ENCODE data around the gene SPNS2.

The SPNS2 gene, protein sequence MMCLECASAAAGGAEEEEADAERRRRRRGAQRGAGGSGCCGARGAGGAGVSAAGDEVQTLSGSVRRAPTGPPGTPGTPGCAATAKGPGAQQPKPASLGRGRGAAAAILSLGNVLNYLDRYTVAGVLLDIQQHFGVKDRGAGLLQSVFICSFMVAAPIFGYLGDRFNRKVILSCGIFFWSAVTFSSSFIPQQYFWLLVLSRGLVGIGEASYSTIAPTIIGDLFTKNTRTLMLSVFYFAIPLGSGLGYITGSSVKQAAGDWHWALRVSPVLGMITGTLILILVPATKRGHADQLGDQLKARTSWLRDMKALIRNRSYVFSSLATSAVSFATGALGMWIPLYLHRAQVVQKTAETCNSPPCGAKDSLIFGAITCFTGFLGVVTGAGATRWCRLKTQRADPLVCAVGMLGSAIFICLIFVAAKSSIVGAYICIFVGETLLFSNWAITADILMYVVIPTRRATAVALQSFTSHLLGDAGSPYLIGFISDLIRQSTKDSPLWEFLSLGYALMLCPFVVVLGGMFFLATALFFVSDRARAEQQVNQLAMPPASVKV

DNA sequence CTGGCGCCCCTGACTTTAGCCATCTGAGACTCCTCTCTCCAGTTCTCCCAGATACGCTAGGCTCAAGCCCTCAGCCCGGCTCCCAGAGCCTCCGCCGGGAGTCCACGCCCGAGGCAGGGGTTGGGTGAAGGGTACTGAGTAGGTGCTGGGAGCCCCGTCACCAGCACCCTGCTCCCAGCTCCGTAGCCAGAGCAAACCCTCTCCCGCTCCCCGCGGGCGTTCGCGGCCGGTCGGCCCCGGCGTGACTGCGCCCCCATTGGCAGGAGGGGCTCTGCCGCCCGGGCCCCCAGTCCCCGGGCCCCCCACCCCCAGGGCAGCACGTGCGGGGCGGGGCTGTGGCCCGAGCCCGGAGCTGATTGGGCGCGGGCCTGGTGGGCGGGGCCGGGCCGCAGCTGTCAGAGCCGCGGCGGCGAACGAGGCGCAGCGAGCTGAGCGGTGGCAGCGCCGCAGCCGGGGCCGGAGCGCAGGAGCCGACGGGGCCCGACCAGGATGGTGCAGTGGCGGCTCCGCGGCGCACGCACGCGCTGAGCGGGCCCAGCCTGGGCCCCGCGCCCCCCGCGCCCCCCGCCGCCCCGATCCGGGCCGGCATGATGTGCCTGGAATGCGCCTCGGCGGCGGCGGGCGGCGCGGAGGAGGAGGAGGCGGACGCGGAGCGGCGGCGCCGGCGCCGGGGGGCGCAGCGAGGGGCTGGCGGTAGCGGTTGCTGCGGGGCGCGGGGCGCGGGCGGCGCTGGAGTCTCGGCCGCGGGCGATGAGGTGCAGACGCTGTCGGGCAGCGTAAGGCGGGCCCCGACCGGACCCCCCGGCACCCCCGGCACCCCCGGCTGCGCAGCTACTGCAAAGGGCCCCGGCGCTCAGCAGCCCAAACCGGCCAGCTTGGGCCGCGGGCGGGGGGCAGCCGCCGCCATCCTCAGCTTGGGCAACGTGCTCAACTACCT lies at the start of gene SPNS2:
Gene SPNS2 (plus strand): TSS at position 421 of the 937 bp plus-strand sequence. CDS start 167 bp downstream, at position 588.
- peak; percentile 40 for DNase-seq (ENCODE audit: low read depth, low spot score)

DNA sequence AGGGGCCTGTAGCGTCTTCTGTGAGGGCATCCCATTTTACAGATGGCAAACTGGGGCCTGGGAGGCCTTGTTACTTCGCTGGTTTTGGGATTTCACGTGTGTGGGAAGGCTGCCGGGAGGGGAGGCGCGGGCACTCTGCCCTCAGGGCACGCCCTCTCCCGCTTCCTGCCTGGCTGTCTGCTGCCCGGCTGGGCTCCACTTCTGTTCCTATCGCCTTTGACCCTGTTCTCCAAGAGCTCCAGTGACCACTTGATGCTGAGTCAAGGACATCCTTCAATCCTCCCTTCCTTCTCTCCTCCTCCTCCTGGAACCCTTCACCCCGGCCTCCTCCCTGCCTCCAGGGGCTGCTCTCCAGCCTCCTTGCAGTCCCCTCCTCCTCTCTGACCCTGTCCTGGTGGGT lies 48.9 kb upstream of the SPNS2 start:
- DNase-seq (ENCODE audit: low read depth, low spot score), result no peak

DNA sequence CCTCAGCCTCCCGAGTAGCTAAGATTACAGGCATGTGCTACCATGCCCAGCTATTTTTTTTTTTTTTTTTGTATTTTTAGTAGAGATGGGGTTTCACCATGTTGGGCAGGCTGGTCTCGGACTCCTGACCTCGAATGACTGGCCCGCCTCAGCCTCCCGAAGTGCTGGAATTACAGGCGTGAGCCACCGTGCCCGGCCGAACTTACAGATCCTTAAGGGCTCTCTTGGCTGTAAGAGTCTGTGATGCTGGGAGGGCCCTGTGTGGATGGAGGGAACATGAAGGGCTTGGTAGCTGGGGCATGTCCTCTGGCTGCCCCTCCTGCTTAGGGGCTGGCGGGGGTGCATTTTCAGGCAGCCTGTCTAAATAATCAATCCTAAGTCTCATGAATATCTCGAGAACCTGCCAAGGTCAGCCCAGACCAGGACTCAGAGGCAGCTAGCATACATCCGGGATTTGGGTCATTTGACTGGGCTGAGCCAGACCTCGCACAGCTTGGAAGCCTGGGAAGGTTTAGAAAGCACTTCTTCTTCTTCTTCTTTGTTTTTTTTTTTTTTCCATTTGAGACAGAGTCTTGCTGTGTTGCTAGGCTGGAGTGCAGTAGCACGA lies 47.9 kb upstream of the SPNS2 start:
- no peak for DNase-seq (ENCODE audit: low read depth, low spot score)

DNA sequence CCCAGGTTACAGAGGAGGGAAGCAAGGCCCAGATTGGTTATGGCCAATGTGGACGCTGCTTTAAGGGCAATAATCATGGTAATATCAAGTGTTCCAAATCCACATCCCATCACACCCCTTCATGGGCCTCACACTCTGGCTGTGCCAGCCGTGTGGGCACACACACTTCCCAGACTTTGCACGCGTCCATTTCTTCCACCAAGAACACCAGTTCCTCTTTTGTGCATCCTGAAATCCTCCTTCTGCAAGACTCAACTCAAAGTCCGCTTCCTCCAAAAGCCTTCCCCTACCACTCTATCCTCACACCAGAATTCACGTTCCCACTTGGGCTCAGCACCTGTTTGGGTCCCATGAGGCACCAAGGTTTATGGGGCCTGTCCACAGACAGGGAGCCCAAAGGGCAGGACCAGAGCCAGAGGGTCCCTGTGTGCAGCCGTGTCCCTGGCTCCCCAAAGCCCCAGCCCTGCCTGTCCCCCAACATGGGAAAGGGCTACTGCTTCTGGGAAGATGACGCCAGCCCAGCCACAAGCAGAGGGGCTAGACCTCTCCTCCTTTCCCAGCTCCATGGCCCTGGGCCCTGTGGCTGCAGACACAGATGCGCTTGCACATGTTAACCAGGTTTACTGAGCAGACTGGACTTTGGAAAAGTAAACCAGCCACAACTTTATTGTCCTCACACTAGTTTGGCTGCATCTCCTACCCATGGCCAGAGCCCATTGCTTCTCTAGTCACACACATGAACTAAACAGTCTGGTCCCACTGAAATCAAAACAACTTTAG lies 44.7 kb upstream of the SPNS2 start:
- no peak for DNase-seq (ENCODE audit: low read depth, low spot score)

DNA sequence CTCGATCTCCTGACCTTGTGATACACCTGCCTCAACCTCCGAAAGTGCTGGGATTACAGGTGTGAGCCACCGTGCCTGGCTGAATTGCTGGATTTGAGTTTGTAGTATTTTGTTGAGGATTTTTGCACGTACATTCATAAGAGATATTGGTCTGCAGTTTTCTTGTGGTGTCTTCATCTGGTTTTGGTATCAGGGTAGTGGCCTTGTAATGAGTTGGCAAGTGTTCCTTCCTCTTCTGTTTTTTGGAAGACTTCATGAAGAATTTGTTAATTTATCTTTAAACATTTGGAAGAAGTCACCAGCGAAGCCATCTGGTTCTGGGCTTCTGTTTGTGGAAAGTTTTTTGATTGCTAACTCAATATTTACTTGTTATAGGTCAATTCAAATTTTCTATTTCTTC lies 38.0 kb upstream of the SPNS2 start:
- DNase-seq (ENCODE audit: low read depth, low spot score), result no peak

DNA sequence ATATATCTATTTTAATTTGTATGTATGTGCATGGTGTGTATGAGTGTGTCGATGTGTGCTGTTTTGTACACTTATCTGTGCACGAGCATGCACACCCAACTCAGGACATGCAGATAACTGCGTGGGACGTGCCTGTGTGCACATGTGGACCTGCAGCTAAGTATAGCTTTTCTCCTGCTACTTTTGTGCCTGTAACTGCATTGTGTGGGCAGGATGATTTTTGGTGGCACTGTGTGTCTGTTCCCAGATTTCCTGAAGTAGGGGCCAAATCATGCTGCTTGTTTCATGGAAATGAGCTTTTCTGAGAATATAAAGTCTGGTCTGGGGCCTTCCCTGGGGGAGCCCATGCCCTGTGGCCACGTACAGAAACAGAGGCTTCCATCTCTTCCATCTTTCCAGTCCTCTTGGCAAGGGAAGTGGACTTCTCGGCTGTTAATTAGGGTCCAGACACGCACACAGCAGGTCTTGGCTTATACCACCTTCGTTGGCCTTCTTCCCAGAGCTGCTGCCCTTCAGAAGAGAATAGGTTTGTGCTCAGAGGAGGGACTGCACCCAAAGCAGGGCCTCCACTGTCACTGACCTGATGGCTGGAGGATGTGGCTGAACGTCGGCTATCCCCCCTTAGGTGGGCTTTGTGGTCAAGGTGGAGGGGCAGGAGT lies 34.7 kb upstream of the SPNS2 start:
- no peak for DNase-seq (ENCODE audit: low read depth, low spot score)

DNA sequence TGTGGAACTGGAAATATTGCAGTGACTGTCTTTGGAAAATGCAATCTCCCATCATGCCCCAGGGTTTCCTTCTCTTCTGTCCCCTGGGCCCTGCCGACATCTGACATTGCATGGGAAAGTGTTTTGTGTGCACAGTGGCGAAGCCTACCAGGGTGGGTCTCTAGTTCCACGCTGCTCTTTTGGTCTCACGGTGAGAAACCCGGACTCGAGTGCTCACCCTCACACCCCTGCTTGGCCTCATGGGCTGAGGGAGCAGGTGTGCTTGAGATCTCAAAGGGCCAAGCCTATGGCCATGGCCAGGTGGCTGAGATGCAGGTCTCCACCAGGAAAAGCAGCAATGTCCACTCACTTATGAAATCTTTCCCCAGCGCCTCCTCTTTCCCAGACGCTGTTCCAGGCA lies 32.9 kb upstream of the SPNS2 start:
- no peak for DNase-seq (ENCODE audit: low read depth, low spot score)

DNA sequence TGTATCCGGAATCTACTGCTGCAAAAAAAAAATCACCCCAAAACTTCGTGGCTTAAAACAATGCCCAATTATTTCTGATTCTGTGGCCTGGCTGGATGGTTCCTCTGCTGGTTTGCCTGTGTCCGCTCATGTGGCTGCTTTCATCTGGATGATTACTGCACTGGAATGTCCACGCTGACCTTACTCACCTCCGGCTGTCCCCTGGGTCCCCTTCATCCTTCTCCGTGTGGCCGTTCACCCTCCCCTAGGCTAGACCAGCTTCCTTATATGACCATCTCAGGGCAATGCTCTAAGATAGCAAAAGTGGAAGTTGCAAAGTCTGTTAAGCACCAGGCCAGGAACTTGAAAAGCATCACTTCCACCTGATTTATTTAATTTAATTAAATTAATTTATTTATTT lies 31.4 kb upstream of the SPNS2 start:
- DNase-seq (ENCODE audit: low read depth, low spot score), result no peak

DNA sequence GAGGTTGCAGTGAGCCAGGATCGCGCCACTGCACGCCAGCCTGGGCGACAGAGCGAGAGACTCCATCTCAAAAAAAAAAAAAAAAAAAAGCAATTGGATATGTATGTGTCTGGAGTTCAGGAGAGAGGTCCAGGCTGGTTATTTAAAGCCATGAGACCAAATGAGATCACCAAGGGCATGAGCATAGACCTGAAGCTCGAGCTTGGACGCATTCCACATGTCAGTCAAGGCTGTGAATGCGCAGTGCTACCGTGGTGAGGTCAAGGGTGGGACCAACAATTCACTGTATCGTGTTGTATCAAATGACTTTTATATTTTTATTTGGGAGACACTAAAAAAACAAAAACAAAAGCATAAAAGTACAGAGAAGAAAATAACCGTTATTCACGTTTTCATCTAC lies 29.1 kb upstream of the SPNS2 start:
- DNase-seq (ENCODE audit: low read depth, low spot score), result no peak

DNA sequence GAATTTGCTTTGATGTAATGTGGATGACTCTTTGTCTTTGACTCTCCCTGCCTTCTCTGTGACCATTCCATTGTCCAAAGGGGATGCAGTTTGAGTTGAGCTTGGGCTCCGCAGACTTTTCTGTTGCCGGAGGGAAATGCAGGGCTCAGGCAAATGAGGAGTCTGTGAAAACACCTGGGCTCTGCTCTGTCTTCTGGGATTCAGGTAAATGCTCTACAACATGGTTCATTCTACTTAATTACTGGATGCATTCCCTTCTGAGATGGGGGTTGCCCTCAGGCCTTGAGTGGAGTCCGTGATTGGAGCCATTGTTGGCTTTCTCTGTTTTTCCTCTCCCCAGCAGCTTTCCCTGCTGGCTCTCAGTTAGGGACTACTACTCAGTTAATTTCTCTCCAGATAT lies 26.4 kb upstream of the SPNS2 start:
- DNase-seq (ENCODE audit: low read depth, low spot score), result peak; percentile 88

DNA sequence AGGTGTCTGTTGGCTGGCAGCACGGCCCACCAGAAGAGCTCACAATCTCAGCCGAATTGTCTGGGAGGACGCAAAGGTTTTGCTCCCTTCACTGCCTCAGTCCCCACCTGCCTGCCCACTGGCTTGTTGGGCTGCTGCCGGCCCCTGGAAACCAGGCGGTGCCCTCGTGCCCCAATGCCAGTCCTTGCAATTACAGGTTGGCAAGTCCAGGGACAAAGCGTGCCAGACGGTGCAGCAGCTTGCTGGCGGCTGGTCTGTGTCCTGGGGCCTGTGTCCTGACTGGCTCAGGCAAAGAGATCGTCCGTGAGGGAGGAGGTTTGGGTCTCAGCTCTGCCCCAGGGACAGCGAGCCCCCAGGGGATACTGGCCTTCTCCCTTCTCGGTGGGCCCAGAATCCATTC lies 24.6 kb upstream of the SPNS2 start:
- no peak for DNase-seq (ENCODE audit: low read depth, low spot score)

DNA sequence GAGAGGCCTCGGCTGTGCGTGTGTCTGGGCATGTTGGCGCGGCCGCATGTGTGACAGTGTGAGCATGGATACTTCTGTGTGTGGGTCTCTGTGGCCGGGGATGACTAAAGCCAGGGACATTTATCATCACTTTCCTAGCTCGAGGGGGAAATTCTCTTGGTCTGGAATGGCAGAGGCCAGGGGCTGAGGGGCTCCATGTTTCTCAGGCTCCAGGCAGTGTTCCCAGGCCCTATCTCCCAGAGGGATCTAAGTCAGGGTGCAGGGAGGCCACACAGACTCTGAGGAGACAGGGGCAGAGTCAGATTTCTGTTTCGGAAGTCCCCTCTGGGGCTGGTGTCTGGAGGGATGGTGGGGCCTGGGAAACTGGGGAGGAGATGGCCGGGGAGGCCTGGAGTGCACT lies 23.7 kb upstream of the SPNS2 start:
- DNase-seq (ENCODE audit: low read depth, low spot score), result peak; percentile 88

DNA sequence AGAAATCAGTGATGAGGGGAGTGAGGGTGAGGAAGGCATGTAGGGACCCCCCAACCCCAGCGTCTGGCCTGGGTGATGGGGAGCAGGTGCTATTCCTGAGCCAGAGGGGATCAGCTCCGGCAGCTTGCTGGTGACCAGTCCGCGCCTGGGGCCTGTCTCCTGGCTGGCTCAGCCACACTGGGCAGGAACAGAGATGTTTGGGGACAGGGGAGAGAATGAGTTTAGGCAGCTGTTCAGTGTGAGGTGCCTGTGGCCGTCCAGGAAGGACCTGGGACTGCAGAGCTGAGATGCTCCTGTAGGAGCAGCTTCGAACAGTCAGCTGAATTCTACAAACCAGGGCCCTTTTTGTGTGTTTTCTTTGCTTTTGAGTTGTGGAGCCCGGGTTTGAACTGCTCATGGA lies 23.2 kb upstream of the SPNS2 start:
- peak; percentile 47 for DNase-seq (ENCODE audit: low read depth, low spot score)

DNA sequence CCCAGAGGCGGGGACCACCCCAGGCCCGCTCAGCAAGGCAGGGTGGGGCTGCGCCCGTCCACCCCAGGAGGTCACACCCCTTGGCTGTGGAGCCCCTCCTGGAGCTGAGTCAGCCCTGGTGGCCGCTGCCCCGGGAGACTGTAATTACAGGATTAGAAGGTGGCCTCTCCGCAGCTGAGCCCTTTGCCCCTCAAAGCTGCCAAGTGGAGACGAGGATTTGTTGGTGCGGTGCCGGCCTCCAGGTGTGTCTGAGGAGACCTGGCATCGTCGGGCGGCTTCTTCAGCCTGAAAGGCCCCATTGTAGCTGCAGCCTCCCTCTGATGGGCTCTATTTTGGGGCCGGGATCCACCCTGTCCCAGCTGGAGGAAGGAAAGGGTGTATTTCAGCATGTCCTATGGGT lies 22.7 kb upstream of the SPNS2 start:
- DNase-seq (ENCODE audit: low read depth, low spot score), result no peak

DNA sequence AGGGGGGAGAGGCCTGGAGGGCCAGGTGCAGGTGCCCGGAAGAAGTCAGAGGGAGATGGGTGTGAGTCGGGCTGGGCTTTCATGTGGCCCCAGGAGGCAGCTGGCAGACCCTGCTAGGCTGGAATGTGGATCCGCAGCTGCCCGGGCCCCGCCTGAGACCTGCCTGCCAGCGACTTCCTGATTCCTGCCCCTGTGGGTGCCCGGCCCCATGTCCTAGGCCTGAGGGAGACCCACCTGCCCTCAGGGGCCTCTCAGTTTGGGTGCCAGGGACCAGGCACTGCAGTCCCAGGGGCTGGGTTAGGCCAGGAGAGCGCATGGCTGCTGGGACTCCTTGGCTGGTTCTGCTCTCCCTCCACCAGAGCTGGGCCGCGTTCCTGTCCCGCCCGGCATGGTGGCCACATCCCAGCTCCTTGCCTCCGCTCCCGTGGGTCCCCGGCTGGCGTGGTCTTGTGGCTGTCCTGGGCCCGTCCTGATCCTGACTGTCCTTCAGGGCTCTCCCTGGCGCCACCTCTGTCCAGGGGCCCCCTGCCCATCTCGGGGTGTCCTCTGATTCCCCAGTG lies 22.1 kb upstream of the SPNS2 start:
- no peak for DNase-seq (ENCODE audit: low read depth, low spot score)

DNA sequence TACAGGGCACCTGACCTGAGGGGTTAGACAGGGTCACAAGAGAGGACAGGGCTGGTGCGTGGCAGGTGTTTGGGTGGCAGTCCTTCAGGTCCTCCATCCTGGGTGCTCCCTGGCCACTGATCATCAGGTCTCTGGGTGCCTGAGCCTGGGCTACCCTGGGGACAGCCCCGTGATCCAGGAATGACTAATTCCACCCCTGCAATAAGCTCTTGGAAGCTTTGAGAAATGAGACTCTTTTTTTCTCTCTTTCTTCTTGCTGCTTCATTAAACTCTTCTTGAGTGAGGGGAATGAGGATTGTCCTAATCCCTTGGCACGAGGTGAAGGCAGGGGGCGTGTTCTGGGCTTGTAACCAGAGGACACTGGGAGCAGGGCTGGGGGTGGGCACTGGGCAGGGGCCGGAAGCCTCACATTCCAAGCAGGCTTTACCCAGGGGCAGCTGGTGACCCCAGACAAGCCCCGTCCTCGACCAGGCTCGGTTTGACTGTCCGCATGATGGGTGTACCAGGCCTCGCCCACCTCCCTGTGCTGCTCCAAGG lies 21.4 kb upstream of the SPNS2 start:
- no peak for DNase-seq (ENCODE audit: low read depth, low spot score)

DNA sequence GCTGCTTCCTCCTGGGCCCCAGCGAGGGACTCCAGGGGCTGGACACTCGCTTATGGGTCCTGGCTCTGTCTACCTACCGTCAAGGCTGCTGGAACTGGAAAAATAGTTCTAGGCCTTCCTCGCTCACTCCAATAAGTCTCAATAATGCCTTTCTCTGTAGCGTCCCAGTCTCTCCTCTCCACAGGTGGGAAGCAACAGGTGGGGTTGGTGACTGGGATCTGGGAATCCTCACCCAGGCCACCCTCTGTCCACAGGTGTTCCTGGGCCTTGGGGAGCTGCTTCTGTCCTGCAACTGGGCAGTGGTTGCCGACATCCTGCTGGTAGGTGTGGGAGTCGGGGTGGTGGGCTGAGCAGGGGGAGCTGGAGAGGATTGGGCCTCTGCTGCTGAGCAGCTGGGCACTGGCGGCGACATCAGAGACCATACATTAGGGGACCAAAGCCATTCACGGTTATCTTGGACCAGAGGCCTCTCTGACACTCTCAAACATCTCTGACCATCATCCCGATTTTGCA lies 20.3 kb upstream of the SPNS2 start:
- no peak for DNase-seq (ENCODE audit: low read depth, low spot score)

DNA sequence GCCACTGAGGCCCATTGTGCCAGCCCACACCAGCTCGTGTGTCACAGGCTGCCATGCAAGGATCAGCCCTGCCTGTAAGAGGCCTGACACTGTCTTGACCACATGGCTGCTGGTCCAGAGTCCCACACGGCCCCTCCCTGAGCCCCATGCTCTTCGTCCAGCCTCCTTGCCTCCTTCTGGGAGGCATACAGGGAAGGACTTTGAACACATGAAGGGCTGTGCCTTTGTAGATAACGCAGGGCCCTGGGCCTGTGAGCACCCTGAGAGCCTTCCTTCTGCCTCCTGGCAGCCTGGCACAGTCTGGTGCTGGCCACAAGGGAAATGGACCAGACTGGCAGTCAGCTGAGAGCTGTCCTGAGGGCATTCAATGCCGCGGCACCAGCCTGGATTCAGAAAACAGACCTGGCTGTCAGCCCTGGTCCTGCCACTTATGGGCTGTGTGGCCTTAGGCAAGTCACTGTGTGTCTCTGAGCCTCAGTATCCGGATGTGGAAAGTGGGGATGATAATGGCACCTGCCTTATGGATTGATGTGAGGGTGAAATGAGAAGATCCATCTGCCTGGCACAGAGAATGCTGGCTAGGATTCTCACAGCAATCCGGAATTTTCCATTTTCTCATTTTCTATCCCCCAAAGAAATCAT lies 19.2 kb upstream of the SPNS2 start:
- DNase-seq (ENCODE audit: low read depth, low spot score), result no peak

DNA sequence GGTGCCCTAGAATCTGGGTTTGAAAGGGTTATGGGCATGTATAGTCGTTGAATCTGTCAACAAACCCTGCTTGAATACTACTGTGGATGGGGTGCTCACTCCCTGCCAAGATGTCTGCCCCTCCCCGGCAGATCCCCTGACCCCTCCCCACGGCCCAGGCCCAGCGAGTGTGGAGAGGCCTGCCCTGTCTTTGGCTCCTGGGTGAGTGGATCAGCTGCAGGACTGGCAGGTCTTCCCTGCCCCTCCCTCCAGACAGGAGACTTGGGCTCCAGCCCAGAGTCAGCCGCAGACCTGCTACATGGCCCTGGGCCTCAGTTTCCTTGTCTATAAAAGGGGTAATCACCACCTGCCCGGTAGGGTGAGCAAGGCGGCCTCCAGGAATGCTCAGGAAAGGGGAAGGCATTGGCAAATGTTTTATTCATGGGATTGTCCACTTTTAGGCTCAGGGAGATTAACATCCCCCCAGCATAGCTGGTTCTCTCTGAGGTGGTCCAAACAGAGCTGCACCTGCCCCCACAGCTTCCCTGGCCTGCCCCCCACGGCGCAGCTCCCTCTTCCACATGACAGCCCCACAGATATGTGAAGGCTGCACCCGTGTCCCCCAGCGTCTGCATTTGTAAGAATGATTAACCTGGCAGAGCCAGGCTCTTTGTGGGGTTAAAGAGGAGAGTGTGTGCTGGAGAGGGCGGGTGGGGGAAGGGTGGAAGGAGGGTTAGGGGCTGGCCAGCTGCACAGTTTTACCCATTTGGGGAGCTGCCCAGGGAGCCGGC lies 18.5 kb upstream of the SPNS2 start:
- no peak for DNase-seq (ENCODE audit: low read depth, low spot score)

Measured in ELF-1 (cell line).